Astrocyte of the spinal cord (primary cell): ENCODE results near the gene P2RX7.

ENCODE experiments used
- DNase-seq: peaks from one replicate; pipeline ENCODE4 v3.0.0; 2011; ENCODE audit warnings: low read depth, low spot score
- H3K4me3 ChIP-seq: 2 replicates; pipeline ENCODE4 v1.5.1; 2011; ENCODE audit warnings: low read depth, mild to moderate bottlenecking, low read length, moderate library complexity
- CTCF ChIP-seq: IDR thresholded peaks from 2 replicates; pipeline ENCODE4 v1.5.1; 2012; ENCODE audit warnings: low read depth, mild to moderate bottlenecking, low read length, inconsistent platforms
- in situ Hi-C: cut with HindIII; loops from 2 replicates; pipeline ENCODE4 v1.10.0; 2017; ENCODE audit warnings: low sequenced_read_pairs

P2RX7 gene

GRCh38 chr12:121123488-121123887 lies 9.2 kb upstream of the P2RX7 start:
- no peak overlapping the region for H3K4me3 ChIP-seq
- TF ChIP-seq CTCF: no peak
- in situ Hi-C loops: no loop called here
- no peak for DNase-seq

GRCh38 chr12:121124402-121125109 lies 8.1 kb upstream of the P2RX7 start:
- in situ Hi-C loops: no loop called here
- peak; percentile 88 for DNase-seq
- no peak overlapping the region for H3K4me3 ChIP-seq
- no peak for TF ChIP-seq CTCF

GRCh38 chr12:121127501-121127900 lies 5.2 kb upstream of the P2RX7 start:
- no peak overlapping the region for H3K4me3 ChIP-seq
- TF ChIP-seq CTCF: no peak
- DNase-seq: no peak
- in situ Hi-C loops: no loop called here

GRCh38 chr12:121128908-121129810 lies 3.5 kb upstream of the P2RX7 start:
- TF ChIP-seq CTCF: no peak
- in situ Hi-C loops: no loop called here
- H3K4me3 ChIP-seq: no peak overlapping the region
- DNase-seq: peak; percentile 10

- no peak overlapping the region for H3K4me3 ChIP-seq
- TF ChIP-seq CTCF: no peak
- in situ Hi-C loops: no loop called here
- no peak for DNase-seq
These were observed 2.9 kb upstream of the P2RX7 start for GRCh38 chr12:121129811-121130147.

- in situ Hi-C loops: no loop called here
- no peak overlapping the region for H3K4me3 ChIP-seq
These were observed 1.8 kb upstream of the P2RX7 start for GRCh38 chr12:121130866-121131373.

More at GRCh38 chr12:121130866-121131373, 1.8 kb upstream of the P2RX7 start:
- DNase-seq: no peak
- TF ChIP-seq CTCF: no peak
